ENCODE measurements around the gene CAPN9. TPM values are rescaled to one million over a fixed set of nuclear protein-coding genes. Genes with fewer than 3 reads are reported as not detected.

CAPN9 gene
- total and polyA plus RNA-seq, 2 donors (not counting 3 experiments of a cell fraction or from before 2014, with no cell fraction given) = not detected

DNA sequence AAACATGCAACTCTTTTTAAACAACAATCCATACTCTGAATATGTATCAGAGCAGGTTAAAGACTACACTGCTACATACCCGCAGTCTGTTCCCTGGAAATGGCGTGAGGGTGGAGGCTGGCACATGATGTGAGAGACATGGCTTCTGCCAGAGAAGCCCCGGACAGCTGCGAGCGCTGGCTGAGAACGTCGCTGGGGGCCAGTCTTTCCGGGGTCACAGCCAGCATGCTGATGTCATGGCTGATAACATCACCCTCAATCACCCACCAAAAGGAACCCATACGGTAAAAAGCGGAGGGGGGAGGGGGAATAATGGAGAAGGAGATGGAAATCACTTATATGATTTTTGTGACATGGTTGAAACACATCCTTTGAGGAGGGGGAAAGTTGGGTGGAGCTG is 92.0 kb downstream of the CAPN9 start:
- TF ChIP-seq POLR2A (IDR thresholded peaks at IDR 0.05; ENCODE audit: low read depth, low read length) (no peak), EZH2 (IDR thresholded peaks at IDR 0.05; ENCODE audit: borderline replicate concordance, low read depth, low read length, severe bottlenecking) (no peak), JUN (IDR thresholded peaks at IDR 0.05; ENCODE audit: borderline replicate concordance, insufficient read depth, insufficient read length, low read depth) (no peak), POLR2AphosphoS5 (IDR thresholded peaks at IDR 0.05; ENCODE audit: insufficient read depth, low read depth, low read length) (no peak), FOS (IDR thresholded peaks at IDR 0.05; ENCODE audit: borderline replicate concordance, insufficient read depth, low read length) (no peak), GATA2 (IDR thresholded peaks at IDR 0.05; ENCODE audit: insufficient read depth, insufficient read length, low read depth, low read length) (no peak), MYC (IDR thresholded peaks at IDR 0.05; ENCODE audit: low read depth, low read length) (no peak)
- TF ChIP-seq, protein P1, sequence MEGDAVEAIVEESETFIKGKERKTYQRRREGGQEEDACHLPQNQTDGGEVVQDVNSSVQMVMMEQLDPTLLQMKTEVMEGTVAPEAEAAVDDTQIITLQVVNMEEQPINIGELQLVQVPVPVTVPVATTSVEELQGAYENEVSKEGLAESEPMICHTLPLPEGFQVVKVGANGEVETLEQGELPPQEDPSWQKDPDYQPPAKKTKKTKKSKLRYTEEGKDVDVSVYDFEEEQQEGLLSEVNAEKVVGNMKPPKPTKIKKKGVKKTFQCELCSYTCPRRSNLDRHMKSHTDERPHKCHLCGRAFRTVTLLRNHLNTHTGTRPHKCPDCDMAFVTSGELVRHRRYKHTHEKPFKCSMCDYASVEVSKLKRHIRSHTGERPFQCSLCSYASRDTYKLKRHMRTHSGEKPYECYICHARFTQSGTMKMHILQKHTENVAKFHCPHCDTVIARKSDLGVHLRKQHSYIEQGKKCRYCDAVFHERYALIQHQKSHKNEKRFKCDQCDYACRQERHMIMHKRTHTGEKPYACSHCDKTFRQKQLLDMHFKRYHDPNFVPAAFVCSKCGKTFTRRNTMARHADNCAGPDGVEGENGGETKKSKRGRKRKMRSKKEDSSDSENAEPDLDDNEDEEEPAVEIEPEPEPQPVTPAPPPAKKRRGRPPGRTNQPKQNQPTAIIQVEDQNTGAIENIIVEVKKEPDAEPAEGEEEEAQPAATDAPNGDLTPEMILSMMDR (IDR thresholded peaks at IDR 0.05; ENCODE audit: extremely low read depth in 1 of 2, insufficient read depth in 1 of 2, low read depth in 1 of 2, low read length in 2 of 2) = no peak
- TF ChIP-seq, protein P2, sequence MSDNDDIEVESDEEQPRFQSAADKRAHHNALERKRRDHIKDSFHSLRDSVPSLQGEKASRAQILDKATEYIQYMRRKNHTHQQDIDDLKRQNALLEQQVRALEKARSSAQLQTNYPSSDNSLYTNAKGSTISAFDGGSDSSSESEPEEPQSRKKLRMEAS (IDR thresholded peaks at IDR 0.05; ENCODE audit: insufficient read depth, insufficient read length) = no peak
- Histone ChIP-seq H3K4me3 (replicated peaks in 1 of 3; ENCODE audit: insufficient read depth in 1 of 3, low read depth in 1 of 3, low read length in 3 of 3) (no peak overlapping the region), H3K9ac (replicated peaks; ENCODE audit: extremely low read depth, insufficient read depth, low read length) (no peak overlapping the region), H3K4me1 (ENCODE audit: control insufficient read depth, extremely low read depth, insufficient read depth, low read length) (no peaks in the 10 kb centered on the region), H3K27me3 (ENCODE audit: control insufficient read depth in 2 of 2, insufficient read depth in 2 of 2, low read length in 2 of 2) (no peaks in the 10 kb centered on the region), H3K9me3 (replicated peaks; ENCODE audit: control insufficient read depth, insufficient read depth, low read length) (no peaks in the 10 kb centered on the region), H3K27ac (ENCODE audit: insufficient read depth, low read depth, low read length) (no peak overlapping the region), H2AFZ (ENCODE audit: low read depth, low read length) (no peak overlapping the region), H3K36me3 (ENCODE audit: control insufficient read depth in 2 of 2, extremely low read depth in 1 of 2, insufficient read depth in 2 of 2, low read length in 2 of 2) (peaks cover 0 to 11% of the 10 kb centered on the region in 2 experiments), H3K9me1 (replicated peaks; ENCODE audit: control insufficient read depth, extremely low read depth, insufficient read depth, low read length) (no peaks in the 10 kb centered on the region), H3K4me2 (ENCODE audit: insufficient read depth, low read length) (no peak overlapping the region), H3K79me2 (ENCODE audit: control insufficient read depth, insufficient read depth, low read length) (no peaks in the 10 kb centered on the region), H4K20me1 (replicated peaks; ENCODE audit: control insufficient read depth, extremely low read depth, insufficient read depth, low read length) (no peaks in the 10 kb centered on the region)
- intact Hi-C loops (cut with micrococcal nuclease) = no loop called here
- dilution Hi-C loops (cut with MboI; ENCODE audit: extremely low pct_ligation_motif_present, low sequenced_read_pairs) = no loop called here
- ChIA-PET CTCF (no interaction called here), POLR2A (no interaction called here)
- DNase-seq (ENCODE audit: low read depth, low spot score) (no peak), FAIRE-seq (no peak)
- no TSS peak for BruUV-seq (replicated peaks)
